ENCODE measurements around the gene RUBCNL. TPM values are rescaled to one million over a fixed set of nuclear protein-coding genes. Genes with fewer than 3 reads are reported as not detected.

RUBCNL gene
- total RNA-seq, 1 experiment from 2014 or later, result not detected

- no peak for DNase-seq
- Histone ChIP-seq H3F3A (ENCODE audit: low read length, unreplicated experiment) (no peaks in the 10 kb centered on the region), H3K4me3 (ENCODE audit: low read length) (no peak overlapping the region), H3K4me2 (ENCODE audit: low read length) (no peak overlapping the region), H3K4me1 (ENCODE audit: insufficient read depth, low read length) (no peaks in the 10 kb centered on the region), H3K79me2 (ENCODE audit: low read length) (no peaks in the 10 kb centered on the region), H4K20me1 (ENCODE audit: low read length) (no peaks in the 10 kb centered on the region), H3K27me3 (ENCODE audit: low read length) (no peaks in the 10 kb centered on the region), H3K9ac (ENCODE audit: low read length) (no peak overlapping the region), H3K36me3 (ENCODE audit: low read depth, low read length) (no peaks in the 10 kb centered on the region), H3K9me2 (replicated peaks; ENCODE audit: low read length) (no peaks in the 10 kb centered on the region), H3K9me3 (ENCODE audit: low read length) (no peaks in the 10 kb centered on the region), H3K27ac (ENCODE audit: low read length) (no peak overlapping the region), H2AFZ (ENCODE audit: low read length) (no peak overlapping the region)
- no peak for TF ChIP-seq CTCF (conservative IDR thresholded peaks at IDR 0.05; ENCODE audit: low read depth, low read length)
- no peak for TF ChIP-seq EZH2 (IDR thresholded peaks at IDR 0.05; ENCODE audit: low read length, unreplicated experiment)
- TF ChIP-seq EZH2phosphoT487 (IDR thresholded peaks at IDR 0.05; ENCODE audit: borderline replicate concordance, low read length), result no peak
- intact Hi-C loops (cut with micrococcal nuclease), result no loop called here
- no peak for ATAC-seq
- CTCF ChIA-PET, result no interaction called here
- no TSS peak for BruUV-seq (replicated peaks)
- POLR2A ChIA-PET (ENCODE audit: unreplicated experiment), result no interaction called here
These were observed 14.4 kb upstream of the RUBCNL start for GRCh38 chr13:46401432-46401831.

DNA sequence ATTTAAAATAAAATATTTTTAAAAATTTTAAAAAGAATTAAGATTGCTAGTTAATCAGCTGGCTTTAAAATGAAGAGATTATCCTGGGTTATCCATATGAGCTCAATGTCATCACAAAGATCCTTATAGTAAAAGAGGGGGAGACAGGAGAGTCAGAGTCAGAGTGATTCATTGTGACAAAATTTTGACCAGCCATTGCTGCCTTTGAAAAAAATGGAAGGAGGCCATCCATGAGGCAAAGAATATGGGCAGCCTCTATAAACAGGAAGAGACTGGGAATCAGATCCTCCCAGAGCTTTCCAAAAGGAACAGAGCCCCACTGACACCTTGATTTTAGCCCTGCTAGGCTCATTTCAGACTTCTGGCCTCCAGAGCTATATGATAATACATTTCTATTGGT, 9.3 kb upstream of the RUBCNL start:
- Histone ChIP-seq H3K27me3 (ENCODE audit: low read length) (no peaks in the 10 kb centered on the region), H3F3A (ENCODE audit: low read length, unreplicated experiment) (no peaks in the 10 kb centered on the region), H3K27ac (ENCODE audit: low read length) (no peak overlapping the region), H3K4me1 (ENCODE audit: insufficient read depth, low read length) (no peaks in the 10 kb centered on the region), H4K20me1 (ENCODE audit: low read length) (no peaks in the 10 kb centered on the region), H3K79me2 (ENCODE audit: low read length) (no peaks in the 10 kb centered on the region), H3K9ac (ENCODE audit: low read length) (no peak overlapping the region), H3K9me2 (replicated peaks; ENCODE audit: low read length) (no peaks in the 10 kb centered on the region), H3K36me3 (ENCODE audit: low read depth, low read length) (no peaks in the 10 kb centered on the region), H3K9me3 (ENCODE audit: low read length) (no peaks in the 10 kb centered on the region), H3K4me2 (ENCODE audit: low read length) (no peak overlapping the region), H2AFZ (ENCODE audit: low read length) (no peak overlapping the region), H3K4me3 (ENCODE audit: low read length) (no peak overlapping the region)
- no peak for TF ChIP-seq EZH2 (IDR thresholded peaks at IDR 0.05; ENCODE audit: low read length, unreplicated experiment)
- TF ChIP-seq CTCF (conservative IDR thresholded peaks at IDR 0.05; ENCODE audit: low read depth, low read length), result no peak
- TF ChIP-seq EZH2phosphoT487 (IDR thresholded peaks at IDR 0.05; ENCODE audit: borderline replicate concordance, low read length), result no peak
- no TSS peak for BruUV-seq (replicated peaks)
- DNase-seq, result no peak
- no peak for ATAC-seq
- ChIA-PET CTCF (no interaction called here), POLR2A (ENCODE audit: unreplicated experiment) (no interaction called here)
- intact Hi-C loops (cut with micrococcal nuclease), result no loop called here

DNA sequence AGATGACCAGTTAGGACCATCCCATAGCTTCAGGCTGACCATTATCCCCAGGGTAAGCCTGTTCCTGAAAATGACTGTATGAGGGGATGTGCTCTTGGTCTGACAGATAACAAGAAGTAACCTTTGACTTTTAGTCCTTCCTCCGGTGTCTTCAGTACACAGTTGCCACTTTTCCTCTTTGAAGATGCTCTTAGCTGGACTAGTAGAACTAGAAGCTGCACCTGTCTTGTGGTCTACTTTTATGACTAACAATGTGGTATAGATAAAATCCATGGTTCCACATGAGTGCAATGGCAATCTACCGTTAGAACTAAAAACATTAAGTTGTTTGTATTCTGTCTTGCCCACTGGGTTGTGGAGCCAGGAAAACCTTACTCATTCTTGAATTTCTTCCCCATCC, 5.9 kb upstream of the RUBCNL start:
- ATAC-seq (no peak), DNase-seq (peak; percentile 28)
- no TSS peak for BruUV-seq (replicated peaks)
- ChIA-PET POLR2A (ENCODE audit: unreplicated experiment) (no interaction called here), CTCF (no interaction called here)
- no peak overlapping the region for H3K4me2 ChIP-seq (ENCODE audit: low read length)
- H3K4me3 ChIP-seq (ENCODE audit: low read length), result no peak overlapping the region
- H3F3A ChIP-seq (ENCODE audit: low read length, unreplicated experiment), result no peaks in the 10 kb centered on the region
- H3K9ac ChIP-seq (ENCODE audit: low read length), result no peak overlapping the region
- no peaks in the 10 kb centered on the region for H3K4me1 ChIP-seq (ENCODE audit: insufficient read depth, low read length)
- intact Hi-C loops (cut with micrococcal nuclease), result no loop called here
- no peaks in the 10 kb centered on the region for H3K9me3 ChIP-seq (ENCODE audit: low read length)
- no peaks in the 10 kb centered on the region for H3K79me2 ChIP-seq (ENCODE audit: low read length)
- H2AFZ ChIP-seq (ENCODE audit: low read length), result no peak overlapping the region
- no peaks in the 10 kb centered on the region for H3K27me3 ChIP-seq (ENCODE audit: low read length)
- H3K27ac ChIP-seq (ENCODE audit: low read length), result no peak overlapping the region
- no peaks in the 10 kb centered on the region for H4K20me1 ChIP-seq (ENCODE audit: low read length)
- H3K9me2 ChIP-seq (replicated peaks; ENCODE audit: low read length), result no peaks in the 10 kb centered on the region
- H3K36me3 ChIP-seq (ENCODE audit: low read depth, low read length), result no peaks in the 10 kb centered on the region
- TF ChIP-seq CTCF (conservative IDR thresholded peaks at IDR 0.05; ENCODE audit: low read depth, low read length), result no peak
- TF ChIP-seq EZH2 (IDR thresholded peaks at IDR 0.05; ENCODE audit: low read length, unreplicated experiment), result no peak
- no peak for TF ChIP-seq EZH2phosphoT487 (IDR thresholded peaks at IDR 0.05; ENCODE audit: borderline replicate concordance, low read length)

All from PC-3 (cell line).